Skin of body (tissue), 2 donors: ENCODE measurements around the gene POU3F2. TPM values are rescaled to one million over a fixed set of nuclear protein-coding genes. Genes with fewer than 3 reads are reported as not detected.

Experiments used
- DNase-seq: peaks from one replicate; lab custom pipeline; 2025; lab: John Stamatoyannopoulos, UW
- total RNA-seq: library from RNA; depleted of rRNA; stranded (reverse); fragments of >200 nt; gene quantifications from one replicate; pipeline ENCODE4 v1.2.3, GENCODE V29; 2014

The POU3F2 gene
- total RNA-seq, 1 donor from 2014 or later: 0.49 TPM

DNA sequence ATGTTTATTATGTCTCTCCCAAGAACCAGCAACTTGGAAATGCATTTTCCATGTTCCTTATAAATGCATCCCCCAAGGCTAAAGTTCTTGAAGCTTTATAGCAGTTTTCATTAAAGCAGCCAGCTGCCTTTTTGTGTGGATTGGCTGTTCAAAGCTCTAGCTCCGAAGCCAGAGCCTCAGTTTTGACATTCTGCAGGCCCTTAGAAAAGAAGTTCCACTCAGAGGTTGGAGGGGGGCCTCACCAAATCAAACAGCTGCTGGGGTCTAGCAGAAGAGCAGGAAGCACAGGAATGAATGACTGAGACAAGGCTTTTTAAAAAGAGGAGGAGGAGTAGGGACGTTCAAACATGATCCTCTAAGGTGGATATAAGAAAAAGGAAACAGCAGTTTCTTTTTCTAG lies 4.2 kb upstream of the POU3F2 start:
- no peak for DNase-seq

DNA sequence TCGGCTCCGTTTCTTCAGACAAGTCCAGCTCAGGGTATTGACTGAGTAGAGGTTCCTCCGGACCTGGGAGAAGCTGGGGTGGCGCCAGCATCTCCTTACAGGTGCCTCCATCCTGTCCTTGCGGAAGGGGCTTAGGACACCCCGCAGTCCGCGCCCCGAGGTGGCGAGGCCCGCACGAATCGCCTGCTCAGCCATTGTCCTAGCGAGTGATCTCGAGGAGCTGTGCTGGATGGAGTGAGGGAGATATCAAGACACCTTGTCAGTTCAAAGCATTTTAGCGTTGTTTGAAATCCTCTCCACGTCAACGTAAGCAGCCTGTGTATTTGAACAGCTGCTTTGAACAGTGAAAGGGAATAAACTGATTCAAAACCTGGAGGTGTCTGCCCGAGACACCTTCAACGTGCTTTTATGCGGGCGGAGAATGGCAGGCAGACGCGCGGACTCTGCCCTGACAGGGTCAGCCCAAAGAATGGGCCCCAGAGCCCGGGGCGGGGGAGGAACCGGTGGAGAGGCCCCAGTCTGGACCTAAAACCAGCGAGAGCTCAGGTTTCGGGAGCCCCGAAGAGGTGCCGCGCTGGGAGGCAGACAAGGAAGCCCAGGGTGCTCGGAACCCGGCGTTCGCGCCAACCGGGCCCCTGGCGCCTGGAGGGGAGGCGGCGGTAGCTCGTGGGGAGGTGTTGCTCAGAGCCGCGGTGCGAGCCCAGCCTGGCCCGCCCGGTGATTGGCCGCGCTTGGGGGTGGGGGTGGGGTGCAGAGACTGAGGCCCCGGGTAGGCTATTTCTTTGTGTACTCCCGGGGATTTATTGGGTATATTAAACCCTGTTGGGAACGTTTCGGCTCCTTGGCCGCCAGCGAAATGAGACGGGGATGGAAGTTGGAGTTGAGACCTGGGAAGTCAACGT lies 3.1 kb upstream of the POU3F2 start:
- no peak for DNase-seq

DNA sequence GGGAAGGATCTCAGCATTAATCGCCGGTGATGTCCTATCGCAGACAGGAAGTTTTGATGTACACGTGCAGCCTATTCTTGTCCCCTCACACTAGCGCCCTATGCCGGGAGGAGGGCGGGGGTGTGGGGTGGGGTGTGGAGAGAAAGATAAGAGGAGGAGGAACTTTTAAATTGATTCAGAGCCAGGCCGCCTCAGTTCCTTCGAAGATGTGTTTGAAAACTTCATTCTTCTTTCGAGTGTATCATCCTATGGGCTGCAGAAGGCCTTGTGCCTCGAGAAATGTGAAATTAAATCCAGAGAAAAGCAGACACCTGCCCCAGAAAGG lies 2.5 kb upstream of the POU3F2 start:
- no peak for DNase-seq

DNA sequence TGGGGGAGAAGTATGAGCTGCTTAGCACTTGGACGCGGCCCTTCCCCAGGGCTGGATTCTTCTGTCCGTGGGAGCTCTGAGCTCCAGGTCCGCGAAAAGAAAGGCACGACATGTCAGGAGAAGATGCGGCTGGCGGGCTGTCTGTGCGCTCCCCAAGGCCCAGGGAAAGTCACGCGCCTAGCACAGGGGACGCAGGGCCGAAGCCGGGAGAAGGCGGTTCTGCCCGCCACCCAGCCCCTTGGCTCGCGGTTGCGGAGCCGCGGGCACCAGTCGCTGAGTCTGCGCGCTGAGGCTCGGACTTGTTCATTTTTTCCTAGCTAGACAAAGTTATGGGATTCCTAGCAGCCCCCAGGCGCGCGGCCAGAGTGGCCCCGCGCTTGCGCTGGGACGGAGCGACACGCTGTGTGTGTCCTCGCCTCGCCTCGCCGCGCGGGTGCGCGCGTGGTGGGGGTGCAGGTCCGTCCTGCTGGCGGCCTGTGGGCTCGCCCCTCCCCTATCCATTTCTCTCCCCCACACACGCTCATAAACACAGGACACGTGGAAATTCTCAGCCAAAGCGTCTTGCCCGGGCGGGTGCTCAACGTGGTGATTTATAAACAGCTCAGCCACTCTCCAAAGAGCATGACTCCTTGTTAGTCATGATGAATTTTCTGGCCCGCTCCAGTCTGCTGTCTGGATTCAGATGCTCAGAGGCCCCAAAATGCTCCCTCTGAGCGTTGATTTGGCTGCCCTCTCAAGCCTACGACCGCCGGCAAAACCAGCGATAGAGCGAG lies 1.9 kb upstream of the POU3F2 start:
- DNase-seq: no peak

DNA sequence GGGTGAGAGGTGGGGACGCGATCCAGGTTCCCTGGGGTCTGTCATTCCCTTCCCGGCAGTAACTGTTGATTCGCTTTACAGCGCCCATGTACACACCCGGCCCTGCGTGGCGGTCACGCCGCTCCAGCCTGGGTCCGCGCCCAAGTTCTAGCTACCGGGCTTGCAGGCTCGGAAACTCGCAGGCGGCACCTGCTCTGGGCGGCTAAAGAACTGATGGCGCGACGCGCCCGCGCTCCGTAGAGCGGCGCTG lies 1.4 kb upstream of the POU3F2 start:
- no peak for DNase-seq

DNA sequence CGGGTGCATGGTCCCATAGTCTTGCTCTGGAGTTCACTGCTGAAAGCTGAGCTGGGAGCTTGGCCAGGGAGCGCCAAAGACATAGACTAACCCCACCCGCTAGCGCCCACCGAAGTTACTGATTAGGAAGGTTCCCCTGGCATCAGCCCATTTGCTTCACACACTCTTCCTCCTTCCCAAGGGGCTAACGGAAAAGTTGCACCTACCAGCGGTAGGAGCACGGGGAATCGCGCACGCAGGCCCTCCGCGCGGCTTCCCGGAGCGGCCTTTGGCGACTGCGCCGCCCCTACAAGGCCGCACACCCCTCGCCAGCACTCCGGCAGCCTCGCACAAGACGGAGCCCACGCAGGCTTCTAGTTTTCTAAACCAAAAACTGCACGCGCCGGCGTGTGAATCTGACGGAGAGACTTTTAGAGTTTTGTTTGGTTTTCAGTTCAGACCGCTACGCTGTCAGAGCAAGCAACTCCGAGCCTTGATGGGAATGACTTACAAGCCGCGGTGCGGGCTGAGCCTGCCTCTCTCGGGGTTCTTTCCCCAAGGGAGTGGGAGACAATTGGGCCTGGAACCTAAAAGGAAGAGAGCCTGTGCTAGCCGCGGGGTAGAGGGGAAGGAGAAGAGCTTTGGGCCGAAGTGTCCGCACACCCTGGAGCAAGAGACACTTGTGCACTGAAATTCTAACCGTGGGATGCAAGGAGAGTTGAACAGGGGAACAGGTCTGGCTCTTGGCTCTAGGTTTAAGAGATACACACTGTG lies 891 bp upstream of the POU3F2 start:
- peak; percentile 14 for DNase-seq

DNA sequence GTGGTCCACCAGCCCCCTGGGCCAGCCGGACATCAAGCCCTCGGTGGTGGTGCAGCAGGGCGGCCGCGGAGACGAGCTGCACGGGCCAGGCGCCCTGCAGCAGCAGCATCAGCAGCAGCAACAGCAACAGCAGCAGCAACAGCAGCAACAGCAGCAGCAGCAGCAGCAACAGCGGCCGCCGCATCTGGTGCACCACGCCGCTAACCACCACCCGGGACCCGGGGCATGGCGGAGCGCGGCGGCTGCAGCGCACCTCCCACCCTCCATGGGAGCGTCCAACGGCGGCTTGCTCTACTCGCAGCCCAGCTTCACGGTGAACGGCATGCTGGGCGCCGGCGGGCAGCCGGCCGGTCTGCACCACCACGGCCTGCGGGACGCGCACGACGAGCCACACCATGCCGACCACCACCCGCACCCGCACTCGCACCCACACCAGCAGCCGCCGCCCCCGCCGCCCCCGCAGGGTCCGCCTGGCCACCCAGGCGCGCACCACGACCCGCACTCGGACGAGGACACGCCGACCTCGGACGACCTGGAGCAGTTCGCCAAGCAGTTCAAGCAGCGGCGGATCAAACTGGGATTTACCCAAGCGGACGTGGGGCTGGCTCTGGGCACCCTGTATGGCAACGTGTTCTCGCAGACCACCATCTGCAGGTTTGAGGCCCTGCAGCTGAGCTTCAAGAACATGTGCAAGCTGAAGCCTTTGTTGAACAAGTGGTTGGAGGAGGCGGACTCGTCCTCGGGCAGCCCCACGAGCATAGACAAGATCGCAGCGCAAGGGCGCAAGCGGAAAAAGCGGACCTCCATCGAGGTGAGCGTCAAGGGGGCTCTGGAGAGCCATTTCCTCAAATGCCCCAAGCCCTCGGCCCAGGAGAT lies 1.0 kb downstream of the POU3F2 start:
- DNase-seq: no peak

DNA sequence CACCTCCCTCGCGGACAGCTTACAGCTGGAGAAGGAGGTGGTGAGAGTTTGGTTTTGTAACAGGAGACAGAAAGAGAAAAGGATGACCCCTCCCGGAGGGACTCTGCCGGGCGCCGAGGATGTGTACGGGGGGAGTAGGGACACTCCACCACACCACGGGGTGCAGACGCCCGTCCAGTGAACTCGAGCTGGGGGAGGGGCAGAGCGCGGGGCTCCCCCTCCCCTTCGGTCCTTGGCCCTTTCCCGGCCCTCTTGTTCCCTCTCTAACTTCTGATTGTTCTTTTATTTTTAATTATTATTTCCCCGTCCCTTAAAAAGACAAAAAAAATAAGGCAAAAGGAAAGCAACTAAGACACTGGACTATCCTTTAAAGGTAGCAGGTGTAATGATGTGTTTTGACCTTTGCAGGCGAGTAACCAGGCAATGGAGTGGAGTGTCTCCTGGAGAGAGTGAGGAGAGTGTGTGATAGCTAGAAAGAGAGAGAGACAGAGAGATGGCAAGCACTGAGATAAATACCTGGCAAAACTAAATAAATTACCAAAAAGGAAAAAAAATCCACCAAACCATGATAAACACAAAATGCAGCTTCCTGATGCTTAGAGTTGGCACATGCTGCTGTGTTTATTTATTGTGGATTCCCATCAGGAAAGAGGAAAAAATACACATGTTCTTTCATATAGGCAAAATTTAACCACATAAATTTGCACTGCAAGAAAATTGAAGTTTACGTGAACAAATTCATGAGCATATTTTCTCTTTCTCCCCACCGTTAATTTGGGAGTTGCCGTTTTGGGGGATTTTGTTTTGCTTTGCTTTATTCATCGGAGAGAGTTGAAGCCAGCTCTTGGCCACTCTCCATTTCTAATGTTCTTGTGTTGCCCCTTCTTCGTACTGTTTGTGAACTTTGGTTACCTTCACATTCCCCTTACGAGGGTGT lies 1.9 kb downstream of the POU3F2 start:
- no peak for DNase-seq

DNA sequence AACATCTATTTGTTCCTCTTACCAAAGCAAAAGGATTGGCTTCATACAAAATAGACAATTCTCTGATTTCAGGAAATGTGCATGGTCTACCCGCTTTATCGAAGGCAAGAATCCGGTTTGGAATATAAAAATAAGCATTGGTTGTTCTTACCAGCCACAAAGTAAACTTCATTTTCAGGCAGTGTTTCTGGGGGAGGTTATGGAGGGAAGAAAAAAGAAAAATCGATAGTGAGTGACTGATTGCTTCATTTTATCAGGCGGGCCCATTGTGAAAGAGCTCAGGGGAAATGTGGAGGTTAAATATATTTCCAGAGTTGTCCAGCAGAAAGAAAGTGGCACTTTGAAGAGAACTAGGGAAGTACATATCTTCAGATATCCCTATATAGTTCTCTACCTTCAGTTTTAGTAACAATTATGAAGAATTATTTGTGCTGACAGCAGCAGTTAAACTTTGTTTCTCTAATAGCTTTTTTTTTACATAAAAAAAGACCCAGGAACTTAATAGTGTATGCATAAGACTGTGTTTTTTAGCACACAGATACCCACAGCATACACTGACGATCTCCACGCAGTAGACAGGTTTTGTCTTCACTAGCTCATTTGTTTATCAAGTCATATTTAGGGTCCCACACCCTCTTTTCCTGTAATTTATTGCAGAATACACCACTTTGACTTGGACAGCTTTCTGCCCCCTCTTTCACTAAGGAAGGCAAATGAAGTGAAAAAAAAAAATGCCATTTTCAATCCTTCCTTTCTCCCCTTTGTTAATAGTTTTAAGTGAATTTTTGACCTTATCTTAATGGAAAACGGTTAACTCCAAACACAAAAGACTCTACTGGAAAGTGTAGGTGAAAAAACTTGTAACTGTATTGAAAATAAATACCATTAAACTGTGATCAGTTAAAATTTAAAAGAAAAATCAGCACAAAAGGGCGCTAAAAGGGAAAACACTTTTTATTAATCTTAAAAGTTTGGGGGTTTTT lies 2.9 kb downstream of the POU3F2 start:
- DNase-seq: no peak

DNA sequence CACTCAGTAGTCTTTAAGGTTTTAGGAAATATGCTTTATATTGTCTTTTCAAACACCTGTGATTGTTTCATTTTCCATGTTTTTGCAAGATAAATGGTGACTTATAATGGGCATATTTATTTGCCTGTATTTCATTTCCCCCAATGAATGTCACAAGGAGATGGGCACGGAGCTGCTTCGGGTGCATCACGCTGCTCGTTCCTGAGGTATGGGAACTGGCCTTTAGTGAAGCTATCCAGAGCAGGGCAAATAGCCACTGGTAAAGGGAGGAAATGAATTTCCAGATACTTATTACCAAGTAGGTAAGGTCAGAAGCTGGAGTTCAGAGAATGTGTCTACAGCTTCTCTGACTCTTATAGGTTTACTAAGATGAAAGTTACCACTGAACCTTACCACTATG lies 3.7 kb downstream of the POU3F2 start:
- DNase-seq: no peak

DNA sequence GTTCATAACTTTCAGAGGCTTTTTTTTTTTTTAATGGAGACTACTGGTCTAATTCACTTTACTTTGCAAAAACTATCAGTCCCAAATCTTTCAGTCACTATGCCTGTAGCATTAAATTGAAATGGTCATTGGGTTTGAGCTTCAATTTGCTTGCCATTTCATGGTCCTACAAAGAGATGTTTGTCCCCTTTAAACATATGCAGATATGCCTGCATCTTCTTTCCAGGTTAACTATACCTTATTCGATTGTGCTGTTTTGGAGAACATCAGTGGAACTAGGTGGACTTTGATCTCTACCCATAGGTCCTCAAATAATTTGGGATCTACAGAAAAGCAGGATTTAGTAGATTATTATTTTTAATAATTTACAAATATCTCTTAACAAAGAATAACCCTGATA lies 4.6 kb downstream of the POU3F2 start:
- DNase-seq: no peak

DNA sequence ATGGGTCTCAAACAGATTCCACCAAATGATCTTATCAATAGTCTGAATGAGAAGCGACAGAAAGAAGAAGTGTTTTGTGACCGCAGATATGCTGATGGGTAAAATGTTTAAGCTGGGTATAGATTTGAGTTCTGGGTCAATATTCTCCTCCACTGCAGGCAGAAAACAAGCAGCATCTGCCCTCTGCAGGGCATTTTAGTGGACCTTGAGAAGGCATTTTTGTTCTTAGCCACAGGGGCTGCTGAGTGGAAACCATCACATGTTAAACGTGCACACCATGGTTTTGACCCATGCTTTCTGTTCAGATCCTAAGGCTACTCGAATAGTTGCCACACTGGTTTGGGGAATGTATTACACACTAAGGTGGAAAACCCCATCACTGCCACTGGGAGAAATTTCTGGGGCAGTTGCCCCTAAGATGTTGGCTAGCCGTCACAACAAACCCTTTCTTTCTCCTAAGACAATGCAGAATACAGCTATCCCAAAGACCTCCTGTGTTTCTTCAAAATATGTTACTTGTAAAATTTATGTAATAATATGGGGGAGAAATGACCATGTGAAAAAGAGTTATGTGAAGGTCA lies 5.5 kb downstream of the POU3F2 start:
- DNase-seq: no peak

DNA sequence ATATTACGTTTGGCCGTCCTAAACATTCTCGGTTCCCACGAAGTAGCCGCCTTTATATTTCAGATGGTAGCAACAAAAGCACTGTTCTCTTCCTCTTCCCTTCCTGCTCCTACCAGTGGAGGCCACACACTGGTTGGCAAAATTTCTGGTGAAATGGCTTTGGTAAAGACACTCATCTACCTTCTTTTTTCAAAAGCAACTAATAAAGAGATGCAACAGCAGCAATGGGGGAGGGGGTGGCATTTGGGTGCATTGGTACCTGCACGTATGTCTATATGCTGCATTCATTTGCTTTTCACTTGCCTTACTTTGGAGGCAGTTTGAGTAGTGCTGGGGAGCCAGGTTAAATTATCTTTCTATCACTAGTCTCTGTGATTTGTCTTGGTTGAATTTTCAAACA lies 6.0 kb downstream of the POU3F2 start:
- no peak for DNase-seq

DNA sequence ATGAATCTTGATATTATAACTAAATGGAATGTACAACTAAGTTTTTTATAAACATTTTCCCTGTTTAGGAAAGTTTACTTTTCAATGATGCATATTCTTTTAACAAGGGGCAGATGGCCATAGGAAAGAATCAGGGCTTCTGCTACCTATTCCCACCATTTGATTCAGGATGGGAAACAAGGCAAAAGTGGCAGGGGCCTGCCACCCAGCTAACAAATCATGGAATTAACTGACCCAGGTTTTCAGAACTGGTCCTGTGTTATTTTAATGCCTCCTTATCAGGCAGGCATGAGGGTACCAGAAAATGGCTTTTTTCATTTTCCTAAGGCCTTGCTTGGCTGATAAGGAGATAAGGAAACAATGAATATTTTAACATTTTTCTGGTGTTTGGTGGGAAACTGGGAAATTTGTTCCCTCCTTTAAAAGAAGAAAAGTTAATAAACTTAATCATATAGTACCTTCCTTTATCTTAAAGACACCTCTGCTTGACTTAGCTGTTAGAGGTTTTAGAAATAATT lies 6.7 kb downstream of the POU3F2 start:
- DNase-seq: no peak

DNA sequence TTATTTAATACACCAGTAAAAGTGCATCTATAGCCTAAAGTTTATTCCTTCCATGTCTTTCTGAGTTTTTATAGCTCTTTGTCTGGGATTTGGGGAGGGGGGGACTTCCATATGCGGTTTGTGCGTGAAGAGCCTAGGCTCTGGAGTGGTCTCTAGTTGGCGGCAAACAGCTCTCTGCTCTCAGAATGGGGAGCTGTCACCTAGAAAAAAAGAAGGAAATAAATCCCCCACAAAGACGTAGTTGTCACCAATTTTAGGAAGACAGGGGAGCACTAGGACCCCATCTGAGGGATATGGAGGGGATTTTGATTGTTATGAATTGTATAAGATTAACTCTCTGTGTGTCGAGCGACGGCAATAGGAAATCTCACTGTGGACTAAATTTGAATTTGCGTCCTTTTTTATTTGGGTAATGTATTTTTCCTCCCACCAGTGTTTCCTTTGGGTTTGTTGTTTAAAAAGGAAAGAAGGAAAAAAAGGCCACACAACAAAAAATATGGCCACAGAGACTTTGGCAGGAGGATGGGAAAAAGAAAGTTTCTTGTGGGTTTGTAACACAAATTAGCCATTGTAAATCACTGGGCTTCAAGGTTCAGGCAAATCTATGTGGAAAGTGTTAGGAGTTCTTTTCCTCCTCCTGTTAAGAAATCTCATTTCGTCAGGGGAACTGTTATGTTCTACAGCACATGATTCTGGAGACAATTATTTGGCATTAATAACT lies 7.4 kb downstream of the POU3F2 start:
- DNase-seq: no peak

DNA sequence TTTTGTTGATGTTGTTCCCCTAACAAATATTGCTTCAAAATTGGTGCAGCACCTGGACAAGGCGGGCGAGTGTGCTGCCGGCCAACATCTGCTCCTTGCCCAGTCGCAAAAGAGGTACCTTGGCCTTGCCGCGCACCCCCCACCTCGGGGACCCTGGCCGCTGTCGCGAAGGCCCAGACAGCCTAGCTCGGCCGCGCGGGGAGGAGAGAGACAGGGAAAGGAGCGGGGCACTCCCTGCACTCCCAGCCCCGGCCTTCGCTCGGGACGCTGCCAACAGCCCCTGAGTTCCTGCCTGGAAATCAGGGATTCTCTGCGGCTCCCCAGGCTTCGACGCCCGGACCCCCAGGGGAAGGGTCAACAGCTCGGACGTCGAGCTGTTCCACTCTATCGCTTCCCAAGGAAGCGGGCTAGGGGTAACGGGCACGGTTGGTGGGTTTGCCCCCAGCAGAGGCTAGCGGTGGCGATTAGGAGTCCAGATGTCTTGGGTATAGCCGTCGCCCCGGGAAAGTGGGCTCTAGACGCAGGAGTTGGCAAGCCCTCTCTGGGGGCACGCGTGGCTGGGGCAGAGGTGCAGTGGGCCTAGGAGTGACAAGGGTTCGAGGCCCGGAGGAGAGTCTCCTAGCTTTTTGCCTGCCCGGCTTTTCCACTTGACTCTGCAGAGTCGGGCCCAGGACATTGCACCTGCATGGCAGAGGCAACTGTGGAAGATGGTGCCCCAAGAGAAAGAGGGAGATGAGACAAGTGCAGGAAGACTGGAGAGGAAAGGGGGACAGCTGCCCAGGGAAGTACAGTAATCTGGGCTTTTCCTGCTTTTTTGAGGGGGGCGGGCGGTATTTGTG lies 8.2 kb downstream of the POU3F2 start:
- no peak for DNase-seq
